Hematopoietic multipotent progenitor cell treated with erythropoietin and hydrocortisone succinate and interleukin-3 and kit ligand, for 15 days (in vitro differentiated cells): ENCODE data around the gene CORO7.
"Not testable (repeated sequence)": the region's sequence is repeated elsewhere in the genome, so short reads cannot be mapped to it uniquely, and the experiment has no call there.

Source experiments
- DNase-seq: peaks from one replicate; pipeline ENCODE4 v3.0.0-alpha.2; 2015; ENCODE audit warnings: low spot score

Gene CORO7

GRCh38 chr16:4352843-4353242, 63.6 kb downstream of the CORO7 start:
- no peak for DNase-seq

GRCh38 chr16:4351880-4352279, 64.5 kb downstream of the CORO7 start:
- DNase-seq, result no peak

GRCh38 chr16:4350787-4351659, 65.4 kb downstream of the CORO7 start, which contains the start of gene PAM16:
PAM16 (minus strand) TSS chr16:4351321; CDS start chr16:4351234, 87 bp downstream.
- peak; percentile 92 for DNase-seq

GRCh38 chr16:4350365-4350786, 66.0 kb downstream of the CORO7 start:
- DNase-seq, result no peak

- no peak for DNase-seq
Measured at GRCh38 chr16:4349332-4349731, 67.1 kb downstream of the CORO7 start.

GRCh38 chr16:4347765-4348509, 68.5 kb downstream of the CORO7 start:
- no peak for DNase-seq

GRCh38 chr16:4347010-4347409, 69.4 kb downstream of the CORO7 start:
- no peak for DNase-seq

- no peak for DNase-seq
Measured at GRCh38 chr16:4345836-4346781, 70.3 kb downstream of the CORO7 start.

- DNase-seq, result no peak
Measured at GRCh38 chr16:4344983-4345835, 71.2 kb downstream of the CORO7 start.

GRCh38 chr16:4344300-4344982, 72.0 kb downstream of the CORO7 start:
- DNase-seq, result not testable (repeated sequence)

GRCh38 chr16:4342866-4343744, 73.3 kb downstream of the CORO7 start:
- DNase-seq, result no peak

GRCh38 chr16:4341250-4341649, 75.1 kb downstream of the CORO7 start:
- DNase-seq, result no peak

- no peak for DNase-seq
Measured at GRCh38 chr16:4340443-4340842, 76.0 kb downstream of the CORO7 start.

- no peak for DNase-seq
Measured at GRCh38 chr16:4339909-4340308, 76.5 kb downstream of the CORO7 start.

- DNase-seq, result no peak
Measured at GRCh38 chr16:4339455-4339854, 76.9 kb downstream of the CORO7 start.

- DNase-seq, result no peak
Measured at GRCh38 chr16:4338712-4339299, 77.6 kb downstream of the CORO7 start.

- DNase-seq, result no peak
Measured at GRCh38 chr16:4338125-4338582, 78.2 kb downstream of the CORO7 start.

GRCh38 chr16:4337540-4338088, 78.8 kb downstream of the CORO7 start:
- no peak for DNase-seq
